Osteoblast (primary cell): ENCODE results near the gene ZDHHC20. TPM values are rescaled to one million over a fixed set of nuclear protein-coding genes. Genes with fewer than 3 reads are reported as not detected.

Experiments used
- DNase-seq: peaks from one replicate; pipeline ENCODE4 v3.0.0; 2011; ENCODE audit warnings: low spot score, mixed read lengths; ENCODE audit not compliant: insufficient read length; ENCODE audit errors: missing footprints
- H2AFZ ChIP-seq: 2 replicates; pipeline ENCODE4 v1.6.0; 2011; ENCODE audit warnings: mild to moderate bottlenecking, low read length
- H3K27ac ChIP-seq: 2 replicates; pipeline ENCODE4 v1.5.1; 2011; ENCODE audit warnings: mild to moderate bottlenecking, low read depth, low read length, moderate library complexity
- H3K27me3 ChIP-seq: 2 replicates; pipeline ENCODE4 v1.6.0; 2012; ENCODE audit warnings: mild to moderate bottlenecking, control low read depth, inconsistent platforms, low read length, moderate library complexity; ENCODE audit not compliant: insufficient read depth
- H3K36me3 ChIP-seq: 2 replicates; pipeline ENCODE4 v1.5.1; 2011; ENCODE audit warnings: mild to moderate bottlenecking, low read length, control low read depth, moderate library complexity; ENCODE audit not compliant: insufficient read depth
- H3K4me1 ChIP-seq: 2 replicates; pipeline ENCODE4 v1.5.1; 2011; ENCODE audit warnings: mild to moderate bottlenecking, low read length, control low read depth, moderate library complexity; ENCODE audit not compliant: insufficient read depth
- H3K4me2 ChIP-seq: 2 replicates; pipeline ENCODE4 v1.6.0; 2011; ENCODE audit warnings: mild to moderate bottlenecking, low read length; ENCODE audit not compliant: insufficient read depth
- H3K4me3 ChIP-seq: fragments of 200-600 bp; sonication (generic); 3 replicates; pipeline ENCODE4 v1.5.1; 2012; ENCODE audit warnings: mild to moderate bottlenecking, low read length, inconsistent platforms; ENCODE audit not compliant: insufficient read depth
- H3K79me2 ChIP-seq: 2 replicates; pipeline ENCODE4 v1.6.0; 2012; ENCODE audit warnings: mild to moderate bottlenecking, low read length, control low read depth, inconsistent platforms; ENCODE audit not compliant: insufficient read depth
- H3K9me3 ChIP-seq: 2 replicates; pipeline ENCODE4 v1.5.1; 2011; ENCODE audit warnings: low read depth, low read length, control low read depth
- H4K20me1 ChIP-seq: 2 replicates; pipeline ENCODE4 v1.6.0; 2012; ENCODE audit warnings: mild to moderate bottlenecking, low read length, control low read depth; ENCODE audit not compliant: insufficient read depth
- CTCF ChIP-seq: IDR thresholded peaks from 2 replicates; pipeline ENCODE4 v1.5.1; 2011; ENCODE audit warnings: mild to moderate bottlenecking, low read depth, low read length, moderate library complexity; ENCODE audit errors: extremely low read depth
- total RNA-seq: library from RNA; depleted of rRNA; stranded (reverse); fragments of >200 nt; gene quantifications from 2 replicates; pipeline ENCODE4 v1.2.3, GENCODE V29; 2012

Gene ZDHHC20
- total RNA-seq, 1 donor = 110 TPM

- no peaks in the 10 kb centered on the region for H4K20me1 ChIP-seq
Measured at GRCh38 chr13:21355304-21355703, 103.8 kb downstream of the ZDHHC20 start.

GRCh38 chr13:21354721-21355120 lies 104.4 kb downstream of the ZDHHC20 start:
- no peaks in the 10 kb centered on the region for H3K79me2 ChIP-seq
- no peaks in the 10 kb centered on the region for H3K27me3 ChIP-seq
- H3K4me3 ChIP-seq = no peak overlapping the region
- no peak overlapping the region for H3K27ac ChIP-seq
- H3K4me1 ChIP-seq = no peaks in the 10 kb centered on the region
- no peaks in the 10 kb centered on the region for H4K20me1 ChIP-seq
- H3K9me3 ChIP-seq = no peaks in the 10 kb centered on the region
- H3K4me2 ChIP-seq = no peak overlapping the region
- no peak for DNase-seq
- no peak for TF ChIP-seq CTCF
- H2AFZ ChIP-seq = no peak overlapping the region
- H3K36me3 ChIP-seq = no peaks in the 10 kb centered on the region

More at GRCh38 chr13:21355304-21355703, 103.8 kb downstream of the ZDHHC20 start:
- H3K4me2 ChIP-seq = no peak overlapping the region
- H3K27me3 ChIP-seq = no peaks in the 10 kb centered on the region
- no peaks in the 10 kb centered on the region for H3K79me2 ChIP-seq
- H3K4me3 ChIP-seq = no peak overlapping the region
- H3K27ac ChIP-seq = no peak overlapping the region
- no peaks in the 10 kb centered on the region for H3K36me3 ChIP-seq
- DNase-seq = no peak
- no peaks in the 10 kb centered on the region for H3K4me1 ChIP-seq
- H3K9me3 ChIP-seq = no peaks in the 10 kb centered on the region
- TF ChIP-seq CTCF = no peak
- H2AFZ ChIP-seq = no peak overlapping the region

- Histone ChIP-seq H3K27ac (no peak overlapping the region), H3K4me3 (no peak overlapping the region), H3K4me2 (no peak overlapping the region), H3K9me3 (no peaks in the 10 kb centered on the region), H4K20me1 (no peaks in the 10 kb centered on the region), H3K36me3 (no peaks in the 10 kb centered on the region), H3K4me1 (no peaks in the 10 kb centered on the region), H2AFZ (no peak overlapping the region), H3K79me2 (no peaks in the 10 kb centered on the region), H3K27me3 (no peaks in the 10 kb centered on the region)
- TF ChIP-seq CTCF = no peak
- no peak for DNase-seq
Measured at GRCh38 chr13:21348488-21349120, 110.5 kb downstream of the ZDHHC20 start.

- H3K27ac ChIP-seq = no peak overlapping the region
Measured at GRCh38 chr13:21347753-21348318, 111.3 kb downstream of the ZDHHC20 start.

More at GRCh38 chr13:21347753-21348318, 111.3 kb downstream of the ZDHHC20 start:
- H3K4me3 ChIP-seq = no peak overlapping the region
- no peak for DNase-seq
- H3K36me3 ChIP-seq = no peaks in the 10 kb centered on the region
- H3K27me3 ChIP-seq = no peaks in the 10 kb centered on the region
- H2AFZ ChIP-seq = no peak overlapping the region
- H3K4me2 ChIP-seq = no peak overlapping the region
- no peaks in the 10 kb centered on the region for H3K4me1 ChIP-seq
- H4K20me1 ChIP-seq = no peaks in the 10 kb centered on the region
- H3K9me3 ChIP-seq = no peaks in the 10 kb centered on the region
- no peak for TF ChIP-seq CTCF
- no peaks in the 10 kb centered on the region for H3K79me2 ChIP-seq
